Measurements from ENCODE around the gene CC2D1B.

The CC2D1B gene

DNA sequence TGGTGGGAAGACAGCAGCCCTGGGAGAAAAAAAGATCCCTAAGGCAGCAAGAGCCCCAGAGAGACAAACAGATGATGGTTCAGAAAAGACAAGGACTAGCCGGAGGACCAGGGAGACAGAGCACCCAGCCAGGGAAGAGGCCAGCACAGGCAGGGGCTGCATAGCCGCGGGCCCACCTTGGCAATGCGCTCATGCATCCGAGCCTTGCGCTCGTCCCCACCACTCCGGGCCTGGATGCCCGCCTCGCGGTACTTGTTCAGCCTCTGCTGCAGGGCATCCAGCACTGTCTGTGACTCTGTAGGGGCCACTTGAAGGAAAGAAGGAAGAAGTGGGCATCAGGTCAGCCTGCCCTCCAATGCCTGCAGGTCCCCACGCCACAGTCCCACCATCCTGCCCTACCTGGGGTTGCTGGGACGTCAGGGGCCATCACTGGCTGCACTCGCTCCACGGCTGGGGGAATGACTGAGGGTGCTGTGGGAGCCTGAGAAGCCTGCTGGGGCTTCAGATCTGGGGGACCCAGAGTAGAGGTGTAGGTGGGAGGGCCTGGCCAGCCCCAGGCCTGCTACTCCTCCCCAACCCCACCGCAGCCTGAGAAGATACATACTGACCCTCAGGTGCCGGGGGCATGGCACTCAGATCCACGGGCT is 7.0 kb downstream of the CC2D1B start:
- DNase-seq: no peak

- DNase-seq: no peak
These were observed 8.6 kb downstream of the CC2D1B start for GRCh38 chr1:52357397-52357796.

DNA sequence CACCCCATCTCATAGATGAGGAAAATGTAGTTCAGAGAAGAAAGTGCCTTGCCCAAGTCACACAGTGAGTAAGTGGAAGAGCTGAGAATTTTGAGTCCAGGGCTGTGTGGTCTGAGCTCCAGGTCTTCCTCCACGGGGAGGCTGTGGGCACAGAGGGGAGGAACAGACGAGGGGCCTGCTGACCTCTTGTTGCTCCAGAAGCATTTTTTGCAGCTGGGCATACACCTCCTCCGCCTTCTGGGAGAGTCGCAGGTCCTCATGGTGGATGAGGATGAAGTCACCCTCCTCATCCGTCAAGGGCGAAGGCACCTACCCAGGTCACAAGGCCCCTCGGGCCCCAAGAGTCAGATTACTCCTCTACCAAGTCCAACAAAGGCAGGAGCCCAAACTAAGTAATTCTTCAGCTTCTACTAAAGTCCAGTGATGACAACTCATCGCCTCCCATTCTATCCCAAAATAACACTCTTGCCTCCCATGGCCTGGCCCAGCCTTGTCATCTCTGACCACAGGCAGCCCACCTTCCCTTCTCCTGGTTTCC is 9.1 kb downstream of the CC2D1B start:
- DNase-seq: no peak

DNA sequence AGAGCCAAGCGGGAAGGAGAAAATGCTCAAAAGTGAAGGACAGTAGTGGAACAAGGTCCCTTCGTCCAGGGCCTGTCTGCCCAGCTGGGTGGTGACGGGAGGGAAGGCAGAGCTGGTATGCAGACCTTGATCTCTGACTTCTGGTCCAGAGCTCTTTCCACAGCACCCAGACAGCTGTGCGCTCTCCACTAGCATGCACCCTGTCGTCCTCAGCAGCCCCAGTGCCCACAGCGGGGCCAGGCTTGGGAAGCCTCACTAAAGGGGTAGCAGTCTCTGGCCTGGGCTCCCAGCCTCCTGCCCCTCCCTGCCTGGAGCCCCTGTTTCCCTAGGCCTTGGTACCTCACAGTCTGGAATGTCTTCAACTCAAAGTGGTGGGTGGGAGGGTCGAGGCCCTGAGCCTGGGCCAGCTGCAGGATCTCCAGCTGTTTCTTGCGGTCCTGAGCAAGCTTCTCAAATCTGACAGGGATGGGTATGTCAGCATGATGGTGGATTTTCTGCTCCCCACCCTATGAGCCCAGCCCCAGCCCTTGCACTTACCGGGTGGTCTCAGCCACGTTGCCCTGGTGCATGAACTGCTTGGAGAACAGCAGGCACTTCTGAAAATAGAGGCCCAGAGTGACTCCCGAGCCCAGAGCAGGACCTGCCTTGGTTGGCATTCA is 10.0 kb downstream of the CC2D1B start:
- DNase-seq: no peak

DNA sequence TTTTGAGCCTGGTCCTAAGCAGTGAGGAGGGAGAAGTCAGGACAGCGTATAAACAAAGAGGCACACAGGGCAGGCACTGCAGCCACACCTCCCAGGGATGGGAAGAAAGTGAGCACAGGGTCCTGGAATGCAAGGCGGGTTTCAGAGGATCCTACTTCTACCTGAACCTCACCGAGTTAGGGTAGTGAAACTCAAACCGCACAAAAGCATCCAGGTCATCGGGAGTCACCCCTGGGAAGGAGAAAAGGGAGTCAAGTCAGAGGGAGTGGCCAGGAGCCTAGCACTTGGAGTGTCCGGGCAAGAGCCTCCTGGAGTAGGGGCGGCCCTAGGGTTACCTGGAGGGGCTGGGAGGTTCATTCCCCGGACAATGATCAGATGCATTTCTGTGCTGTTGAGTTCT is 10.6 kb downstream of the CC2D1B start:
- no peak for DNase-seq

GRCh38 chr1:52352690-52353089 is 13.3 kb downstream of the CC2D1B start:
- no peak for DNase-seq

DNA sequence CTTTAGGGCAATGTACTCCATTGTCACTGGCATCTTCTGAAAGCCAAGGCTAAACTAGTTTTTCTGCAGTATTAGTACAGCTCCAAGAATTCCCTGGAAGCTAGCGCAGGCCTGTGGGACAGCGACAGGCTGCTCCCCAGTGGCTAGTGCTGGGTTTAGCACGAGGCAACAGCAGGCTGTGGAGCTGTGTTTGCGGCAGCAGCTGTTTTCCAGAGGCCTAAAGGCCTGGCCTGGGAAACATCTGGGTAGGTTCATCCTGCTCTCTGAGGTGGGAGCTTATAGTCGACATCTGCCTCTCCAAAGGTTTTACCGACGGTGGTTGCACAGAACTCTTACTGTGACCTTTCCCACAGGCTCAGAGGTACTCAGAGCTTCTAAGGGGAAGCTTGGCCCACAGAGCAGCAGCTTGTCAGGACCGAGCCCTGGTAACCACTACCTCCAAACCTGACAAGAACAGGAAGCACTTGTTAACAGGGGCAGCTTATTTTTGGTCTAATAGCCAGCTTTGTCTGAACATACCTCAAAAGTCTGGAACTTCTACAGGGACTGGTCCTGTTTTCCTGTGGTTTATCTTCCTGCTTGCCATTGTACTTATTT is 17.2 kb downstream of the CC2D1B start:
- no peak for DNase-seq

GRCh38 chr1:52346653-52347052 is 19.4 kb downstream of the CC2D1B start:
- DNase-seq: no peak

DNA sequence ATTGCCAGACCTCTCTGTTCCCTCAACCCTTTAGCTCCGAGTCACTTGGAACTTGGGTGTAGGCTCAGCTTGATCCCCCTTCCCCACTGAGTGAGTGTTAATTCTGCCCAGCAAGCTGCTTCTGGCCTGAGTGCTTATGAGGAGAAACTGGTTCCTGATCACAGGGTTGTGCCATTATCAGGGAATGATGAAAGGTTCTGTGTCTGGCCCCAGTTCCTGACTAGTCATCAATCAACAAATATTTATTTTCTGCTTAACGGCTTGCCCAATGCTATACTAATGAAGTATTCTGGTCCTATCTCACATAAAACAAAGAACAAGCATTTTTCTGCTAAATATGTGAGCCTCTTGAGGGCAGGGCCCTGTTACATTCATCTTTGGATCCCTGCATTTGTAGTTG is 20.8 kb downstream of the CC2D1B start:
- no peak for DNase-seq

DNA sequence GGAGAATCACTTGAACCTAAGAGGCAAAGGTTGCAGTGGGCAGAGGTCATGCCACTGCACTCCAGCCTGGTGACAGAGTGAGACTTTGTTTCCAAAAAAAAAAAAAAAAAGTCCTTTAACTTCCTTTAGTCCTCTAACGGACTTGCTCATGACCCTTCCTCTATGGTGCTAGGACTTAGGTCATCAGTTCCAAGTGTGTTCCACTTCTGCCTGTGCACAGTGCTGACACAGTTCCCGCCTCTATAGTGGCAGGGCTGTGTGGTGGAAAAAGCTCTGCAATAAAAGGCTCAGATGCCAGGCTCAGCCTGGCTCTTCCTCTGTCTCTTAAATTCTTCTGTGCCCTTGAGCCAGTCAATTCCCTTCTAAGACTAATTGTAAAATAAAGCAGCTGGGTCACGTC is 22.0 kb downstream of the CC2D1B start:
- DNase-seq: no peak

DNA sequence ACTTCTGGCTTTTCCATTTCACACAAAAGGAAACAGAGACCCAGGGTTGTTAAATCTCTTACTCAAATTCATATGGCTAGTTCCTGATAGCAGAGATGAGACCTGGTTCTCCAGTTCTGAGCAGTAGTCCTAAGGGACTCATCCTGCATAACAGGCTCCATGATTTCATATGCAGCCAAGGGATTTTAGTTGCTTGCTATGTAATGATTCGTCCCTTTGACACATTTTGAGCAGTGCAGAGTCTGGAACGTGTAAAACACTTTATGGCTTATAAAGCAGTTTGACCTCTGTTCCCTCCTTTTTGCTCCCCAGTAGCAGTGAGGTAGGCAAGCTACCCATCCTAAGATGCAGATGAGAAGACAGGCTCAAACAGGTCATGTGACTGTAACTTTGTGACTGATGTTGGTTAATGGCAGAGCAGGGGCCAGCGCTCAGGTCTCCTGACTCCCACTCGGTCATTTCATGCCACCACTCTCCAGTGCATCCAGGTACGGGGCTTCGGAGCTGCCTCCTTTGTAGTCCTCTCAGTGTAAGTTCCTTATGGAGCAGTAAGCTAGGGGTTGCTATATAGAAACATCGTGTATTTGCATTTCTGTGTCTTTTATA is 24.2 kb downstream of the CC2D1B start:
- DNase-seq: no peak

DNA sequence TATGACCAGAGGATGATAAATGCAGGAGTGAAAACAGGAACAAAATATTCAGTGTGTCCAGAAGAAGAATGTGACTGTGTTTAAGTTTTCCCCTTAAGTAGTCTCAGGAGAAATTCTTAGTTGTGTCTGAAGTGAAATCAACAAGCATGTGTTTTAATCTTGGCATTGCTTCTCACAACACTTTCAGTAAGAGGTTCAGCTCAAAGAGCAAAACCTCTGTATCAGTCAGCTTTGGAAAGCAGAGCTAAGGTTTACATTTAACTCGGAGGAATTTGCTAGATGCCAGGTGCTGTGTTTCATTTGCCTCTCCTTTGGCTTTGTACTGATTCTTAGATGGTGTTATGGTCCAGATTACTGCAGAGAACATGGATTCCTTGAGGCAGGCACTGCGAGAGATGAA is 28.6 kb downstream of the CC2D1B start:
- DNase-seq: no peak

DNA sequence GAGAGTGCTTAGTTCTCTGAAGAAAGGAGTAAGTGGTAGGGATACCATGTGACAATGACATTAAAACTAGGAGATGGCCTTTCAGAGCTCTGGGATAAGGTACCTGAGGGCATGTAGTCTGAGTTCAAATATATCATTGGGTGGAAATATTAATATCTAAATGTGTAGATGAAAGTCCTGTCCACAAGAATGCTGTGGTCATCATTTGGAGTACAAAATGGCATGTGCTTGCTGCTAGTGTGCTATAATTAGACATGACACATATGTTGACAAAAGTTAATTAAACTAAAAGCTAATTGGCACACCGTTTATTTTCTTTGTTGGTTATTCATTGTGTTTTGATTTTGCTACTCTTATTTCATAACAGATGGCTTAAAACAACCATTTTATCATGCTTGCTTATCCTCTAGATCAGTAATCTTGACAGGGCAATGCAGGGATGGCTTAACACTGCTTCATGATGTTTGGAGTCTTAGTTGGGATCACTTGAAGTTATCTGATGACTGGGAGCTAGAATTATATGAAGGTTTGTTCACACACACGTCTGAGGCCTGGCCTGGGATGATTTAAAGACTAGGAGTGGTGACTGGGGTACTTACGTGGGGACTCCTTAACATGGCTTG is 31.0 kb downstream of the CC2D1B start:
- no peak for DNase-seq

DNA sequence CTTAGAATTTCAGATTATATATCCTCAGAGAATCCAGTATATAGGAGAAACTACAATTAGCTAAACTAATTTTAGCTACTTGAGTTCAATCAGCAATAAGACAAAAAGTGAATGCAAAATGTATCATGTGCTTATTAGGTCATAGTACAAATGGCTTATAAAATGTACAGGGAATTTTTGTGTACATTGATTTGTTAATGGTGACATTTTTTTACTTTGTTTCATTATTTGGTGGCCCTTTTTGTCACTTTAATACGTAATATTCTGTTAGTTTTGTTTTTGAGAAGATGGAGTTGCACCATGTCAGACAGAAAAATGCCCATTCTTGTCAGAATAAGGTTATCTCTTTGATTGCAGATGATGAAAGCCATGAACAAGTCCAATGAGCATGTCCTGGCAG is 33.6 kb downstream of the CC2D1B start:
- no peak for DNase-seq

DNA sequence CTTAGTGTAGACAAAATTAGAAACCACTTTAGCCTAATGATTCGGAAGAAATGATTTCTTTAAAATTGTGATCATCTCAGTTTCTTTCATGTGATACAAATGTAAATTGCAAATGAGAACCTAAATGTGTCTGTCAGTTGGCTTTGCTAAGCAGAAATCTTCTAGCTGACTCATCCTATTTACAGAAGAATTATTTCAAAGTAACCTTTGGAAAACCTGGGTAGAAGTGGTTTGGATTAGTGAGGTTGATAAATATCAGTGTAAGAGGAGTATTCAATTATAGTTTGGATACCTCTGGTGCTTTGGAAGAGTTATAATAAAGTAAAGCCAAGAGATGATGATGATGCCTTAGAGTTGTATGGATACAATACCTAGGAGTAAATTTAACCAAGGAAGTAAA is 37.4 kb downstream of the CC2D1B start:
- no peak for DNase-seq

GRCh38 chr1:52325786-52326185 is 40.2 kb downstream of the CC2D1B start:
- DNase-seq: no peak

DNA sequence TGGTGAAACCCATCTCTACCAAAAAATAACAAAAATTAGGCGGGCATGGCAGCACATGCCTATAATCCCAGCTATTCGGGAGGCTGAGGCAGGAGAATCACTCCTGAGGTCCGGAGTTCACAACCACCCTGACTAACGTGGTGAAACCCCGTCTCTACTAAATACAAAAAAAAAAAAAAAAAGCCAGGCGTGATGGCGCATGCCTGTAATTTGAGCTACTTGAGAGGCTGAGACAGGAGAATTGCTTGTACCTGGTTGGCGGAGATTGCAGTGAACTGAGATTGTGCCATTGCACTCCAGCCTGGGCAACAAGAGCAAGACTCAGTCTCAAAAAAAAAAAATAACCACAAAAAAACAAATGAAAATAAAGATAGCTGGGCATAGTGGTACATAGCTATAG is 42.3 kb downstream of the CC2D1B start:
- no peak for DNase-seq

GRCh38 chr1:52321061-52321460 is 44.9 kb downstream of the CC2D1B start:
- no peak for DNase-seq

DNA sequence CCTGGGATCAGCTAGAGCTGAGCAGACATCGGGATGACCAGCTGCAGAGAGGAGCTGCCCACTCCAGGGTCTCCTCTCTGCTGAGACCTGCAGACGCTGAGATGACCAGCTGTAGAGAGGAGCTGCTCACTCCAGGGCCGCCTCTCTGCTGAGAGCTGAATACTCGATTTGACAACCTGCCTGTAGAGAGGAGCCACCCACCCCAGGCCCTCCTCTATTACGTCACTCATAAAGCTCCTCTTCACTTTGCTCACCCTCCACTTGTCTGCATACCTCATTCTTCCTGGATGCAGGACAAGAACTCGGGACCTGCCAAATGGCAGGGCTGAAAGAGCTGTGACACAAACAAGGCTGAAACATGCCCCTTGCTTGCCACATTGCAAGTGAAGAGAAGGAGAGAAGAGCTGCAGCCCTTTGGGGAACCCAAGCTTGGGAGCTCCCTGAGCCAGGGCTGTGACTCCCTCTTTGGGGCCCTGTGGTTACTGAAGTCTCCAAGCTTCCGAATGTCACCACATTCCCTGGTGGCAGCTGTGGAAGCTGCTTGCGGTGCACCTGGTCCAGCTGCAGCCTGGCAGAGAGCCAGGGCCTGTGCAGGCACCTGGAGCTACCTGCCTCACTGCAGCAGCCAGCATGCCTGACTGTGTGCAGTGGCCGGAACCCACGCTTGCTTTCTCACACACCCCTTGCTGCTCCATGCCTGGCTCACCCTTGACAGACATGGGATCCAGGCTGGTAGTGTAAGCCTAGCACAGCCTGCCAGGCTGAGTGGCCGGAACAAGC is 59.6 kb downstream of the CC2D1B start:
- no peak for DNase-seq

GRCh38 chr1:52305417-52306226 is 60.4 kb downstream of the CC2D1B start:
- DNase-seq: no peak
